SJCRH30 (cell line): ENCODE measurements around the gene CAMTA2. TPM values are rescaled to one million over a fixed set of nuclear protein-coding genes. Genes with fewer than 3 reads are reported as not detected.

ENCODE experiments used
- DNase-seq, 2 experiments: peaks; one replicate each; pipeline ENCODE4 v3.0.0-alpha.2; 2015 to 2020
- H3K27ac ChIP-seq: fragments of 250-450 bp; sonication (Bioruptor Pico); 2 replicates; pipeline ENCODE4 v1.5.1; 2020; ENCODE audit warnings: mild to moderate bottlenecking, moderate library complexity
- H3K27me3 ChIP-seq: fragments of 250-450 bp; sonication (Bioruptor Pico); 2 replicates; pipeline ENCODE4 v1.5.1; 2020; ENCODE audit warnings: mild to moderate bottlenecking, moderate library complexity
- H3K36me3 ChIP-seq: fragments of 250-450 bp; sonication (Bioruptor Pico); 2 replicates; pipeline ENCODE4 v1.5.1; 2020; ENCODE audit warnings: mild to moderate bottlenecking, moderate library complexity
- H3K4me1 ChIP-seq: fragments of 250-450 bp; sonication (Bioruptor Pico); 2 replicates; pipeline ENCODE4 v1.5.1; 2020; ENCODE audit warnings: mild to moderate bottlenecking, moderate library complexity
- H3K4me3 ChIP-seq: fragments of 250-450 bp; sonication (Bioruptor Pico); 2 replicates; pipeline ENCODE4 v1.5.1; 2020; ENCODE audit warnings: mild to moderate bottlenecking, moderate library complexity
- H3K9me3 ChIP-seq: fragments of 250-450 bp; sonication (Bioruptor Pico); replicated peaks from 2 replicates; pipeline ENCODE4 v1.5.1; 2020; ENCODE audit warnings: mild to moderate bottlenecking, moderate library complexity
- total RNA-seq: library from RNA; depleted of rRNA; stranded (reverse); fragments of >200 nt; shearing (Covaris generic); gene quantifications from 2 replicates; pipeline ENCODE4 v1.2.3, GENCODE V29; 2014; rRNA removed

CAMTA2 gene
- total RNA-seq, 1 experiment from 2014 or later = 3.9 TPM

GRCh38 chr17:4919511-4920047, 67.9 kb downstream of the CAMTA2 start:
- no peaks in the 10 kb centered on the region for H3K36me3 ChIP-seq
- H3K4me1 ChIP-seq = no peaks in the 10 kb centered on the region
- no peaks in the 10 kb centered on the region for H3K27me3 ChIP-seq
- H3K9me3 ChIP-seq = no peaks in the 10 kb centered on the region
- H3K27ac ChIP-seq = no peak overlapping the region
- no peak overlapping the region for H3K4me3 ChIP-seq
- peak in 1 of 2 experiments; percentile 33 for DNase-seq

Other genes with a start within 250 kb of the CAMTA2 start
- gene ZMYND15, start 247.8 kb downstream of the CAMTA2 start, total RNA-seq = not detected in 2 replicates
- gene CXCL16, start 247.7 kb downstream of the CAMTA2 start, total RNA-seq = not detected in 2 replicates
- gene TM4SF5, start 215.8 kb downstream of the CAMTA2 start, total RNA-seq = not detected in 2 replicates
- 4.3 and 8.3 TPM in 2 replicates for gene VMO1, start 201.3 kb downstream of the CAMTA2 start, total RNA-seq
- not detected in 2 replicates for gene GLTPD2, start 198.7 kb downstream of the CAMTA2 start, total RNA-seq
- gene PSMB6, start 191.5 kb downstream of the CAMTA2 start, total RNA-seq = 120 and 135 TPM in 2 replicates
- 11.7 and 14.8 TPM in 2 replicates for gene PLD2, start 180.5 kb downstream of the CAMTA2 start, total RNA-seq
- gene MINK1, start 154.3 kb downstream of the CAMTA2 start, total RNA-seq = 12.2 and 12.4 TPM in 2 replicates
- gene C17orf107, start 88.1 kb downstream of the CAMTA2 start, total RNA-seq = 0.16 and 0.20 TPM in 2 replicates
- 0.10 and 0.20 TPM in 2 replicates for gene CHRNE, start 84.6 kb downstream of the CAMTA2 start, total RNA-seq
- not detected in 2 replicates for gene GP1BA, start 55.4 kb downstream of the CAMTA2 start, total RNA-seq
- gene SLC25A11, start 47.6 kb downstream of the CAMTA2 start, total RNA-seq = 43.9 and 45.3 TPM in 2 replicates
- 35.7 and 38.7 TPM in 2 replicates for gene RNF167, start 47.4 kb downstream of the CAMTA2 start, total RNA-seq
- gene PFN1, start 39.1 kb downstream of the CAMTA2 start, total RNA-seq = 1,061 and 1,115 TPM in 2 replicates
- gene ENO3, start 36.6 kb downstream of the CAMTA2 start, total RNA-seq = 124 and 129 TPM in 2 replicates
- 36.8 and 39.1 TPM in 2 replicates for gene SPAG7, start 19.9 kb downstream of the CAMTA2 start, total RNA-seq
- gene INCA1, start 9.8 kb upstream of the CAMTA2 start, total RNA-seq = not detected in 2 replicates
- 24.2 and 32.7 TPM in 2 replicates for gene KIF1C, start 10.3 kb upstream of the CAMTA2 start, total RNA-seq
- gene SLC52A1, start 47.8 kb upstream of the CAMTA2 start, total RNA-seq = not detected in 2 replicates
- gene ZFP3, start 90.8 kb upstream of the CAMTA2 start, total RNA-seq = 1.7 and 1.8 TPM in 2 replicates
- gene ZNF232, start 124.2 kb upstream of the CAMTA2 start, total RNA-seq = 5.4 and 6.8 TPM in 2 replicates
- not detected in 2 replicates for gene USP6, start 128.4 kb upstream of the CAMTA2 start, total RNA-seq
- gene ZNF594, start 204.2 kb upstream of the CAMTA2 start, total RNA-seq = 10.6 and 12.8 TPM in 2 replicates
- gene SCIMP, start 247.2 kb upstream of the CAMTA2 start, total RNA-seq = not detected in 2 replicates